H1 (cell line): ENCODE data around the gene DISC1. TPM values are rescaled to one million over a fixed set of nuclear protein-coding genes. Genes with fewer than 3 reads are reported as not detected.

Experiments used
- CTCF ChIA-PET: fragments of 300-600 bp; sonication (Branson Sonifier 250); formaldehyde crosslinking; loops from one replicate; lab custom pipeline; 2021; ENCODE audit not compliant: partially characterized antibody; lab: Charles Lee
- POLR2A ChIA-PET: fragments of 300-600 bp; sonication (Branson Sonifier 250); formaldehyde crosslinking; loops from one replicate; lab custom pipeline; 2021; ENCODE audit warnings: inconsistent platforms; ENCODE audit not compliant: partially characterized antibody; lab: Charles Lee
- DNase-seq, 2 experiments: peaks; one replicate each; pipeline versions ENCODE4 v3.0.0 to v3.0.0-alpha.2; 2010 to 2022; ENCODE audit warnings: low spot score in 2 of 2, low read depth in 1 of 2, mixed read lengths in 1 of 2
- FAIRE-seq: peaks from 2 replicates; lab custom pipeline; 2011; peaks lifted over from hg19 to GRCh38; lab: Jason Lieb, UNC
- H2AFZ ChIP-seq: 2 replicates; pipeline ENCODE4 v1.8.1; 2012; ENCODE audit warnings: low read length, inconsistent platforms
- H2AK5ac ChIP-seq: 2 replicates; pipeline ENCODE4 v1.6.1; 2013; ENCODE audit warnings: low read depth, low read length
- H2BK120ac ChIP-seq: replicated peaks from 2 replicates; pipeline ENCODE3; 2013; ENCODE audit warnings: low read depth, low read length, inconsistent platforms
- H2BK12ac ChIP-seq: 2 replicates; pipeline ENCODE4 v1.6.1; 2013; ENCODE audit warnings: low read depth, low read length
- H2BK15ac ChIP-seq: 2 replicates; pipeline ENCODE4 v1.6.1; 2013; ENCODE audit warnings: low read length
- H2BK20ac ChIP-seq: 2 replicates; pipeline ENCODE4 v1.6.1; 2013; ENCODE audit warnings: low read length
- H2BK5ac ChIP-seq: 2 replicates; pipeline ENCODE4 v1.6.1; 2013; ENCODE audit warnings: low read depth, low read length
- H3K14ac ChIP-seq: 2 replicates; pipeline ENCODE4 v1.6.1; 2013; ENCODE audit warnings: inconsistent platforms; ENCODE audit not compliant: insufficient read length
- H3K18ac ChIP-seq: 2 replicates; pipeline ENCODE4 v1.6.1; 2013; ENCODE audit warnings: low read length; ENCODE audit errors: extremely low read depth
- H3K23ac ChIP-seq: 2 replicates; pipeline ENCODE4 v1.6.1; 2013; ENCODE audit warnings: inconsistent platforms; ENCODE audit not compliant: insufficient read length
- H3K23me2 ChIP-seq: 2 replicates; pipeline ENCODE4 v1.6.1; 2013; ENCODE audit warnings: low read depth, low read length
- H3K27ac ChIP-seq: 2 replicates; pipeline ENCODE4 v1.6.1; 2011; ENCODE audit warnings: low read depth, low read length, inconsistent platforms
- H3K27me3 ChIP-seq, 4 experiments: replicated peaks in 1 of 4; 1 replicate in 1 of 4; 2 replicates in 3 of 4; pipeline versions ENCODE4 v1.6.1 to v1.8.1; 2011 to 2013; ENCODE audit warnings: low read length in 3 of 4, mild to moderate bottlenecking in 3 of 4, inconsistent platforms in 2 of 4, mixed read lengths in 2 of 4, moderate library complexity in 1 of 4; ENCODE audit not compliant: control insufficient read depth in 3 of 4, insufficient read depth in 3 of 4; ENCODE audit errors: extremely low read depth in 1 of 4
- H3K36me3 ChIP-seq, 4 experiments: 2 replicates each; pipeline versions ENCODE4 v1.6.1 to v1.8.1; 2011 to 2013; ENCODE audit warnings: mild to moderate bottlenecking in 4 of 4, low read length in 3 of 4, moderate library complexity in 2 of 4, control low read depth in 1 of 4, inconsistent platforms in 1 of 4; ENCODE audit not compliant: insufficient read depth in 4 of 4, control insufficient read depth in 2 of 4
- H3K4ac ChIP-seq: replicated peaks from 2 replicates; pipeline ENCODE3; 2013; ENCODE audit warnings: low read length, low read depth, mixed read lengths, inconsistent platforms; ENCODE audit not compliant: insufficient read length
- H3K4me1 ChIP-seq, 4 experiments: replicated peaks in 1 of 4; 1 replicate in 1 of 4; 2 replicates in 3 of 4; pipeline versions ENCODE4 v1.6.1 to v1.8.1; 2011 to 2013; ENCODE audit warnings: low read length in 3 of 4, inconsistent platforms in 2 of 4, mixed read lengths in 1 of 4; ENCODE audit not compliant: insufficient read depth in 4 of 4, control insufficient read depth in 3 of 4
- H3K4me2 ChIP-seq, 2 experiments: 2 replicates each; pipeline versions ENCODE4 v1.6.1 to v1.8.1; 2011 to 2013; ENCODE audit warnings: low read depth in 2 of 2, low read length in 2 of 2, control low read depth in 1 of 2, inconsistent platforms in 1 of 2, mild to moderate bottlenecking in 1 of 2; ENCODE audit not compliant: insufficient read depth in 1 of 2
- H3K4me3 ChIP-seq, 4 experiments: fragments of 200-600, 300-600 bp in 1 of 4; sonication (generic), shearing (Covaris generic), sonication (Bioruptor Twin) in 1 of 4; 2 replicates each; pipeline versions ENCODE4 v1.5.1 to v1.8.1; 2011 to 2016; ENCODE audit warnings: low read length in 4 of 4, low read depth in 3 of 4, control low read depth in 2 of 4, inconsistent platforms in 2 of 4, mild to moderate bottlenecking in 2 of 4, mixed read lengths in 1 of 4, moderate library complexity in 1 of 4; ENCODE audit not compliant: insufficient read depth in 2 of 4; ENCODE audit errors: extremely low read depth in 1 of 4
- H3K56ac ChIP-seq: replicated peaks from 2 replicates; pipeline ENCODE3; 2013; ENCODE audit warnings: low read depth, mild to moderate bottlenecking, mixed read lengths, low read length, inconsistent platforms; ENCODE audit not compliant: insufficient read length
- H3K79me1 ChIP-seq: 2 replicates; pipeline ENCODE4 v1.6.1; 2013; ENCODE audit warnings: low read depth, low read length, control low read depth
- H3K79me2 ChIP-seq, 2 experiments: 2 replicates each; pipeline versions ENCODE4 v1.6.1 to v1.8.1; 2012 to 2013; ENCODE audit warnings: low read length in 2 of 2, mild to moderate bottlenecking in 2 of 2, inconsistent platforms in 1 of 2; ENCODE audit not compliant: insufficient read depth in 2 of 2, control insufficient read depth in 1 of 2
- H3K9ac ChIP-seq, 4 experiments: replicated peaks in 1 of 4; 1 replicate in 1 of 4; 2 replicates in 3 of 4; pipeline versions ENCODE4 v1.6.1 to v1.8.1; 2011 to 2013; ENCODE audit warnings: low read depth in 3 of 4, low read length in 3 of 4, control low read depth in 2 of 4, mild to moderate bottlenecking in 2 of 4, moderate library complexity in 2 of 4, inconsistent platforms in 1 of 4; ENCODE audit errors: extremely low read depth in 1 of 4
- H3K9me3 ChIP-seq, 2 experiments: 2 replicates each; pipeline versions ENCODE4 v1.6.1 to v1.8.1; 2012 to 2013; ENCODE audit warnings: mild to moderate bottlenecking in 2 of 2, moderate library complexity in 2 of 2, control low read depth in 1 of 2, inconsistent platforms in 1 of 2, low read depth in 1 of 2, low read length in 1 of 2, mixed read lengths in 1 of 2; ENCODE audit not compliant: insufficient read depth in 2 of 2
- H4K20me1 ChIP-seq, 2 experiments: replicated peaks in 1 of 2; 2 replicates each; pipeline versions ENCODE3 to v1.8.1; 2011 to 2013; ENCODE audit warnings: inconsistent platforms in 2 of 2, low read length in 2 of 2, mild to moderate bottlenecking in 1 of 2; ENCODE audit not compliant: insufficient read depth in 2 of 2, control insufficient read depth in 1 of 2
- H4K5ac ChIP-seq: 2 replicates; pipeline ENCODE4 v1.6.1; 2013; ENCODE audit warnings: low read length, low read depth, mixed read lengths, inconsistent platforms; ENCODE audit not compliant: insufficient read length
- H4K8ac ChIP-seq: 2 replicates; pipeline ENCODE4 v1.8.0; 2013; ENCODE audit warnings: mild to moderate bottlenecking, moderate library complexity, low read length, inconsistent platforms; ENCODE audit not compliant: insufficient read depth; ENCODE audit errors: extremely low read depth
- H4K91ac ChIP-seq: replicated peaks from 2 replicates; pipeline ENCODE3; 2013; ENCODE audit warnings: low read length, mixed read lengths, inconsistent platforms; ENCODE audit not compliant: insufficient read length
- BCL11A ChIP-seq, 2 experiments: IDR thresholded peaks; one replicate each; pipeline ENCODE4 v1.6.1; 2011; ENCODE audit warnings: low read depth in 2 of 2, low read length in 2 of 2, mild to moderate bottlenecking in 2 of 2
- BRCA1 ChIP-seq: IDR thresholded peaks from 2 replicates; pipeline ENCODE4 v1.6.1; 2012; ENCODE audit warnings: low read depth, low read length, improper control_type of control experiment
- CTBP2 ChIP-seq: IDR thresholded peaks from 2 replicates; pipeline ENCODE4 v1.7.0; 2011; ENCODE audit warnings: borderline replicate concordance, mild to moderate bottlenecking, moderate library complexity, mixed read lengths, low read length; ENCODE audit not compliant: insufficient read depth, insufficient read length
- EP300 ChIP-seq, 2 experiments: IDR thresholded peaks; 1 replicate in 1 of 2; 2 replicates in 1 of 2; pipeline ENCODE4 v1.6.1; 2011 to 2012; ENCODE audit warnings: low read depth in 2 of 2, low read length in 2 of 2, mild to moderate bottlenecking in 2 of 2, borderline replicate concordance in 1 of 2, inconsistent platforms in 1 of 2, moderate library complexity in 1 of 2
- JUN ChIP-seq: IDR thresholded peaks from 2 replicates; pipeline ENCODE4 v1.6.1; 2011; ENCODE audit warnings: low read depth, mild to moderate bottlenecking, improper control_type of control experiment, low read length
- POLR2A ChIP-seq, 2 experiments: IDR thresholded peaks; 1 replicate in 1 of 2; 2 replicates in 1 of 2; pipeline ENCODE4 v1.6.1; 2011; ENCODE audit warnings: low read depth in 2 of 2, low read length in 2 of 2, mild to moderate bottlenecking in 2 of 2; ENCODE audit errors: control extremely low read depth in 1 of 2
- SIX5 ChIP-seq: IDR thresholded peaks from 2 replicates; pipeline ENCODE4 v1.6.1; 2011; ENCODE audit warnings: mild to moderate bottlenecking, low read depth, low read length
- SUZ12 ChIP-seq: fragments of 200-600 bp; sonication (generic); IDR thresholded peaks from 2 replicates; pipeline ENCODE4 v1.6.1; 2012; ENCODE audit warnings: mild to moderate bottlenecking, inconsistent platforms, low read length, moderate library complexity, mixed read lengths
- TAF1 ChIP-seq: IDR thresholded peaks from 2 replicates; pipeline ENCODE4 v1.6.1; 2011; ENCODE audit warnings: mild to moderate bottlenecking, low read depth, low read length
- YY1 ChIP-seq: IDR thresholded peaks from 2 replicates; pipeline ENCODE4 v1.6.1; 2011; ENCODE audit warnings: low read depth, mild to moderate bottlenecking, low read length
- WGBS, 2 experiments: shearing (Covaris generic) in 1 of 2; methylation state at CpG; one replicate each; pipeline versions ENCODE4 v1.1.6 to v1.1.7; 2013 to 2015; ENCODE audit warnings: low lambda C conversion rate in 2 of 2, mixed read lengths in 2 of 2, inconsistent platforms in 1 of 2, low coverage in 1 of 2, missing lambda C conversion rate in 1 of 2; ENCODE audit not compliant: insufficient replicate concordance in 2 of 2, insufficient coverage in 1 of 2, insufficient read length in 1 of 2; ENCODE audit errors: extremely low coverage in 1 of 2, missing lambda C conversion rate in 1 of 2; 5-methylcytosine and 5-hydroxymethylcytosine counted together
- polyA plus RNA-seq, 7 experiments: library from polyadenylated mRNA; depleted of rRNA in 3 of 7; stranded (reverse) in 5 of 7; unstranded in 2 of 7; fragments of >200 nt in 5 of 7; fragments of 200-250 nt in 2 of 7; gene quantifications; 1 replicate in 5 of 7; 2 replicates in 1 of 7; 4 replicates in 1 of 7; pipeline versions ENCODE4 v1.2.1 to v1.2.3, GENCODE V29; 2011 to 2013; ENCODE audit warnings: missing spikeins in 2 of 7, mixed read lengths in 2 of 7
- total RNA-seq: library from RNA; stranded (reverse); fragmentation: NEBNext Ultra II Directional; extraction: Animal tissue kit (Norgen Biotek cat#: 25700); gene quantifications from 2 replicates; pipeline ENCODE4 v1.2.1, GENCODE V29; 2021
- TF ChIP-seq, protein P1 (sequence below): IDR thresholded peaks from 2 replicates; pipeline ENCODE4 v1.6.1; 2011; ENCODE audit warnings: low read depth, mild to moderate bottlenecking, low read length; ENCODE audit not compliant: insufficient read depth

Gene DISC1
- total and polyA plus RNA-seq, 2 of the 8 experiments (the other 6 are each of a cell fraction or from before 2014, with no cell fraction given): 1.1 to 3.5 TPM

DNA sequence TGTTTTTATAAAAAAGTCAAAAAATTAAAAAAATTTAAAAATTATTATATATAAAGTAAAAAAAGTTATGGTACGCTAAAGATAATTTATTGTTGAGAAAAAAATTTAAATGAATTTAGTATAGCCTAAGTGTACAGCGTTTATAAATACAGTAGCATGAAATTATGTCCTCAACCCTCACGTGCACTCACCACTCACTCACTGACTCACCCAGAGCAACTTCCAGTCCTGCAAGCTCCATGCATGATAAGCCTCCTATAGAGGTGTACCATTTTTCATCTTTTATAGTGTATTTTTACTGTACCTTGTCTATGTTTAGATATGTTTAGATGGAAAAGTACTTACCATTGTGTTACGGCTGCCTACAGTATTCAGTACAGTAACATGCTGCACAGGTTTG, 5.1 kb downstream of the DISC1 start:
- H2AK5ac ChIP-seq: no peak overlapping the region
- H3K9me3 ChIP-seq: no peaks in the 10 kb centered on the region
- CTCF ChIA-PET: interaction anchor here (1.3 kb wide), 1 partner anchor 61 kb away, joined by 5 read pairs; no protein-coding TSS in a partner anchor
- H3K79me2 ChIP-seq: no peaks in the 10 kb centered on the region
- H2BK120ac ChIP-seq: no peak overlapping the region
- no peak overlapping the region for H4K5ac ChIP-seq
- no peak overlapping the region for H3K9ac ChIP-seq
- no peak overlapping the region for H2BK5ac ChIP-seq
- H3K18ac ChIP-seq: no peak overlapping the region
- H3K27me3 ChIP-seq: peaks cover 0 to 3% (median 0%) of the 10 kb centered on the region in 4 experiments; a peak in 2 of 7 replicates
- H3K4me2 ChIP-seq: no peak overlapping the region
- peaks cover 10% of the 10 kb centered on the region for H3K23me2 ChIP-seq
- H3K4me1 ChIP-seq: peaks cover 0 to 4% (median 0%) of the 10 kb centered on the region in 4 experiments; a peak in 4 of 7 replicates
- H3K4ac ChIP-seq: no peak overlapping the region
- no peak overlapping the region for H3K56ac ChIP-seq
- no peaks in the 10 kb centered on the region for H3K36me3 ChIP-seq
- TF ChIP-seq BRCA1 (no peak), YY1 (no peak), POLR2A (IDR thresholded peaks at IDR 0.05; ENCODE audit: control extremely low read depth in 1 of 2, low read depth in 2 of 2, low read length in 2 of 2) (no peak), TAF1 (no peak), SUZ12 (no peak), SIX5 (no peak), JUN (no peak), EP300 (IDR thresholded peaks at IDR 0.05; ENCODE audit: borderline replicate concordance in 1 of 2, low read depth in 2 of 2, low read length in 2 of 2) (no peak), CTBP2 (no peak), BCL11A (IDR thresholded peaks at IDR 0.05; ENCODE audit: low read depth in 2 of 2, low read length in 2 of 2) (no peak)
- TF ChIP-seq, protein P1, sequence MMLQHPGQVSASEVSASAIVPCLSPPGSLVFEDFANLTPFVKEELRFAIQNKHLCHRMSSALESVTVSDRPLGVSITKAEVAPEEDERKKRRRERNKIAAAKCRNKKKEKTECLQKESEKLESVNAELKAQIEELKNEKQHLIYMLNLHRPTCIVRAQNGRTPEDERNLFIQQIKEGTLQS: no peak
- peaks cover 2 to 3% of the 10 kb centered on the region in 2 experiments for H4K20me1 ChIP-seq
- H3K79me1 ChIP-seq: no peaks in the 10 kb centered on the region
- FAIRE-seq (no peak), DNase-seq (no peak)
- no peak overlapping the region for H3K14ac ChIP-seq
- 91 to 100% methylated on average over 1 to 4 of the region's 4 CpGs for WGBS, 2 experiments
- H4K91ac ChIP-seq: no peak overlapping the region
- H3K4me3 ChIP-seq: no peak overlapping the region
- no peak overlapping the region for H2BK15ac ChIP-seq
- POLR2A ChIA-PET: no interaction called here
- no peak overlapping the region for H2BK20ac ChIP-seq
- no peak overlapping the region for H2AFZ ChIP-seq
- H3K23ac ChIP-seq: no peak overlapping the region
- H4K8ac ChIP-seq: no peak overlapping the region
- H2BK12ac ChIP-seq: no peak overlapping the region
- H3K27ac ChIP-seq: no peak overlapping the region
